NCI-H345 (cell line): Measurements from ENCODE around the gene ROCK2.
"Not testable (repeated sequence)": the region's sequence is repeated elsewhere in the genome, so short reads cannot be mapped to it uniquely, and the experiment has no call there.

Experiments
- DNase-seq: peaks from one replicate; lab custom pipeline; 2025; lab: John Stamatoyannopoulos, UW

The ROCK2 gene

DNA sequence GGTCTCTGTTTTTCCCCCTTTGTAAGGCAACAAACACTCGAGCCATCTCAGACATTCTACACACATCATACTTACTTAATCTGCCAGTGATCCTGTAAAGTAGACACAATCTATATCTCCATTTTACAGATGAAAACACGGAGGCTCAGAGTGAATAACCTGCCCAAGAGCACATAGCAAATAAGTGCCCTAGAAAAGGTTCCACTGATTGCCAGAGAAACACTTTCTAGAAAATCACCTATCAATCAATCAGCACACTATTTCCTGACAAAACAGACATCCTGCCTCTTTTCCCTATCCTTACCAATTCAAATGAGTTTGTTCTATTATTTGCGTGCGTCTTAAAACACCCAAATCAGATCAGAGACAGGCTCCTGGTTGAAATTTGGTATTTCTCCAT lies 165.2 kb downstream of the ROCK2 start:
- no peak for DNase-seq

DNA sequence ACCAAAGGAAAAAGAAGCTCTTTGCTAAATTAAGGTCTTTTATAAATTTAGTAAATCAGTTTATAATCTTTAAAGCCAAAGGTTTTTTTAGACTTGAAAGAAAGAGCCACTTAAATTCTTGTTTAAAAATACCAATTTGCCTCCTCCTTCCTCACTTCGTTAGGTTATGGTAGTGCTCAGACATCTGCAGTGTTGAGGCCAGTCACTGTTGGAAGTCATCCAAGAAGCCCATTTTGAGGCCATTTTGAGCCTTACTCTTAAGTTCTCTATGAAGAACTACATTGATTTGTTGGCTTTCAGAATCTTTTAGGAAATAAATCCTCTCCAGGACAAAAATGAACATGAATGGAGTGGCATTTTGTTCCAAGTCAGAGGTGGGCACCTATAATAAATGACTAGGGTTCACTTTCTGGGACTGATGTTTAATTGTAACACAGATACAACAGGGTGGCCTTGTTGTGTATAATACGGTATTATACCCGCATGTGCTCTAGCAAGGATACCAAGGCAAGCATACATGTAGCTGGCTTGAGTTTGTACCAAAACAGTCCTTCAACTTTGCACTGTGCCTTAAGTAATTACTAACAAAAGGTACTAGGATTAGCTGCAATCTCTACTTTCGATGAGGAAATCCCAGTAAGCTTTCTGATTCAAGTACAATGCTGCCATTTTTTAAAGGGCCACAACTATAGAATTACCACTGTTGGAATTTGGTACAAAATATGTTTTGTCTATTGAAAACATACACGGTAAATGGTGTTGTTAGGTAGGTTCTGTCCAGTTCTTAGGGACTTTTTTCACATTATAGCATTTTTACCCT lies 166.4 kb downstream of the ROCK2 start:
- DNase-seq: peak; percentile 16

DNA sequence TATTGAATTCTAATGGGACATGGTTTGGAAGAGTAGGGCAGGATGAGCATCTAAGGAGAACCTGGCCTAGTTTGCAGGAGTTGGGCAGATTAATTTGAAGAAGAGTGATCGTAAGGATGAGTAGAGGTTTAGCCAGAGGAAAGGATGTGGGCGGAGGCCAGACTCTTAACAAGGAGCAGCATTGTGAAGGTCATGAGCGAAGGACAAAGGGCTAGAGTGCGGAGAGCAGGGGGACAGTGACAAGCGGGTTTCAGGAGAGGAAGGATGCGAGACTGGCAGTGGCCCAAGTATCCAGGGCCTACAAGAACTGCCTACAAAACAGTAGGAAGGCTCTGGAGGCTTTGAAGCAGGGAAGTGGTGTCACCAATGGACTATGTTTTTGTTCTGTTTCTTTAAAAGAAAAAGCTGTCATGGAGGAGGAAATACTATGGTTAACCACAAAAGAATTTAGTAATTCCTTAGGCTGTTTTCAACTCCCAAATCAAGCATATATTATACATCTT lies 169.1 kb downstream of the ROCK2 start:
- no peak for DNase-seq

DNA sequence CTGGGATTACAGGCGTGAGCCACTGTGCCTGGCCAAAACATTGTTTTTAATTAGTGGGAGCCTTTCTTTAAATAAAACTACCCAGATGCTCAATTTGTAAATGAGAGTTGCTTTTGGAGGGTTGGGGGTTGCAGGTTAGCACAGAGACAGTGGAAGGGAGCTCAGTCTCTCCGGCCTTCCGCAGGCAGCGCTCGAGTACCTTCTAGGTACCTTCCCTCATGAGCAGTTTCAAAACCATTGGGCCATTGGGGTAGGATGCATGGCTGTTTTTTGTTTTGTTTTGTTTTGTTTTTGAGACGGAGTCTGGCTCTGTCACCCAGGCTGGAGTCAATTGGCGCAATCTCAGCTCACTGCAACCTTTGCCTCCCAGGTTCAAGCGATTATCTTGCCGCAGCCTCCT lies 170.2 kb downstream of the ROCK2 start:
- DNase-seq: no peak

DNA sequence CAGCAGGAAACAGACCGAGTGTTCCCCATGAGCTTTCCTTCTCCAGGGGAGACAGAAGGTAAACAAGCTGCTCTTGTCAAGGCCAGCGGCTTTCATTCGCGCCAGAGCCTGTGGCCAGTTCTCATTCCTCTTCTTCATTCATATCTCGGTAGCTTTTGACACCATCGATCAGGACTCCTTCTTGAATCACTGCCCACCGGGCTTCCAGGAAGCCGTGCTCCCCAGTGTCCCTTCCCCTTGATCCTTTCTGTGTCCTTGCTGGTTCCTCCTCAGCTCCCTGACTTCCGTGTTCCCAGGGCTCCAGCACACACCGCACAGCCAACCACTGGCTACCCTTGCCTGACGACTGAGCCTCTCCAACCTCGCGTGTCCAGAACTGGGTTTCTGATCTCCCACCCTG lies 175.1 kb downstream of the ROCK2 start:
- DNase-seq: no peak

DNA sequence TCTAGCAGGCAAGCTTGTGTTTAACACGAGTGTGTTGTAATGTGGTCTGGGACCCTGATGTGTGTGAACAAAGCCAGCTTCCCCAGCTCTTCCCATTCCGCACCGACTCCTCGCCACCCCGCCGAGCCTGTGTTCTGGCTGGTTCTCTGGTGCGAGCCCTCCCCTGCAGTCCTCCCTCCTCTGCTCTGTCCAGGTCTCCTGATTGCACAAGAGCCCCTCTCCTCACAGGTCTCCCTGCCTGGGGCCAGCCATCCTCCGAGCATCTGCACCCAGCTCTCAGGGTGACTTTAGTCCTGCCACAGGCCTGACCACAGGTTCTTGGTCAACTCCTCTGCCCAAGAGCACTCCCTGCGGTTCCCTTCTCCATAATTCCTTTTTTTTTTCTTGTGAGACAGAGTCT lies 175.9 kb downstream of the ROCK2 start:
- DNase-seq: no peak

DNA sequence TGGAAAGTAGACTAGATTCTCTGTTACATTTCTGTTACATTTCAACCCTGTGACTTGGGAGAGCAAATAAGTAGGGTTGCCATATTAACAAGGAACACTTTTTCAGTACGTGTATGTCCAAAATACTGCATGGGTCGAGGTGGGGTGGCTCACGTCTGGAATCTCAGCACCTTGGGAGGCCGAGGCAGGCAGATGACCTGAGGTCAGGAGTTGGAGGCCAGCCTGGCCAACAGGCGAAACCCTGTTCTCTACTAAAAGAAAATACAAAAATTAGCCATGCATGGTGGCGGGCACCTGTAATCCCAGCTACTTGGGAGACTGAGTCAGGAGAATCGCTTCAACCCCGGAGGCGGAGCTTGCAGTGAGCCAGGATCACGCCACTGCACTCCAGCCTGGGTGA lies 178.0 kb downstream of the ROCK2 start:
- DNase-seq: no peak

DNA sequence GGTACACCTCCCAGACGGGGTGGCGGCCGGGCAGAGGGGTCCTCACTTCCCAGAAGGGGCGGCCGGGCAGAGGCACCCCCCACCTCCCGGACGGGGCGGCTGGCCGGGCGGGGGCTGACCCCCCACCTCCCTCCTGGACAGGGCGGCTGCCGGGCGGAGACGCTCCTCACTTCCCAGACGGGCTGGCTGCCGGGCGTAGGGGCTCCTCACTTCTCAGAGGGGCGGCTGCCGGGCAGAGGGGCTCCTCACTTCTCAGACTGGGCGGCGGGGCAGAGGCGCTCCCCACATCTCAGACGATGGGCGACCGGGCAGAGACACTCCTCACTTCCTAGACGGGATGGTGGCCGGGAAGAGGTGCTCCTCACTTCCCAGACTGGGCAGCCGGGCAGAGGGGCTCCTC lies 179.4 kb downstream of the ROCK2 start:
- DNase-seq: not testable (repeated sequence)

DNA sequence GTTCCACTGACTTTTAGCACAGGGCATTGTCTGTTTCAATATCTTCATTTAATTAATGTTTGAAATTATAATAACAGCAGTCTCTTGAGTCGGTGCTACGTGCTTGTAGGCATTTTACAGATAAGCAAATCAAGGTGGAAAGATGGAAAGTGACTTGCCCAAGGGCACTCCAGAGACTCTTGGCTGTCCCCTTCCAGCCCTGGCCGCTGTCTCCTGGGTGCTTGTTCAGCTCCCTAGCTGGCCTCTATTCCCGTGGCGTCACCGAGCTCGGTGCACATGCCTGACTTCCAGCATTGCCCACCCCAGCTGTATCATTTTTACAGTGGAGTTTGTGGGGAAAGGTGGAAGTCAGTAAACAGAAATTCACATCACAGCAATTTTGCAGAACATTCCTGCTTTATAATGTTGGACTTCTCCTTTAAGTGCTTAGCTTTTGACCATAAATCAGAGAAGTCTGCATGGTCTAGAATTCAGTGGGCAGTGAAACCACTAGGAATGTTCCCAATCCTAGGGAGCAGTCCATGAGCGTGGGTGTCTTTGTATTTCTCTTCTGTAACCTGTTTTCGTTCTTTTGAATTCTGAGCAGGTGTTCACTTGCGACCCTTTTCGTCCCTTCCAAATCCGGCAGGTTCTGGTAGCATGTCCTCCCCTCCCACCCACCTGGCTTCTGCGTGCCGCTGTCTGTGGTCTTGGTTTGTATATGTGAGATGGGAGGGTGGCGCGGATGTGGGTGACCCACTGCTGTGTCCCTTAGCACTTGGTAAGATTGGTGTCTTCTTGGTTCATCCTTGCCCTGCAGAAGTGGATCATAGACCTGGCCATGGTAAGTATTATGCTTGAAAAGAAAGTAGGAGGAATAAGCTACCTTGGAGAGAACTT lies 180.8 kb downstream of the ROCK2 start:
- no peak for DNase-seq

DNA sequence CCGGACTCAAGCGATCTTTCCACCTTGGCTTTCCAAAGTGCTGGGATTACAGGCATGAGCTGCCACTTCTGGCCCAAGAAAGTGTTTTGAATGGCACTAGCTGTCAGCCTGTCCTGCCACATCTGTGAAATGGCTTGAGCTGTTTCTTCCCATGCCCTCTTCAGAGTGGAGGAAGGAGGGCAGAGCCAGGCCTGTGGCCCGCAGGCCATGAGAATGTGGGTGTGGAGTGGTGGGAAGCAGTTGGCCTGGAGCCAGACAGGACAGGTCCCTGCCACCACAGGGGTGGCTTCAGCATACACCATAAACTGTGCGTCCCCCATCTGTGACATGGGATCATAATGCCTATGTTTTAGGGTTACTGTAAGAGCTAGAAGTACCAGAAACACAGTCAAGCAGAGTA lies 182.7 kb downstream of the ROCK2 start:
- DNase-seq: no peak

DNA sequence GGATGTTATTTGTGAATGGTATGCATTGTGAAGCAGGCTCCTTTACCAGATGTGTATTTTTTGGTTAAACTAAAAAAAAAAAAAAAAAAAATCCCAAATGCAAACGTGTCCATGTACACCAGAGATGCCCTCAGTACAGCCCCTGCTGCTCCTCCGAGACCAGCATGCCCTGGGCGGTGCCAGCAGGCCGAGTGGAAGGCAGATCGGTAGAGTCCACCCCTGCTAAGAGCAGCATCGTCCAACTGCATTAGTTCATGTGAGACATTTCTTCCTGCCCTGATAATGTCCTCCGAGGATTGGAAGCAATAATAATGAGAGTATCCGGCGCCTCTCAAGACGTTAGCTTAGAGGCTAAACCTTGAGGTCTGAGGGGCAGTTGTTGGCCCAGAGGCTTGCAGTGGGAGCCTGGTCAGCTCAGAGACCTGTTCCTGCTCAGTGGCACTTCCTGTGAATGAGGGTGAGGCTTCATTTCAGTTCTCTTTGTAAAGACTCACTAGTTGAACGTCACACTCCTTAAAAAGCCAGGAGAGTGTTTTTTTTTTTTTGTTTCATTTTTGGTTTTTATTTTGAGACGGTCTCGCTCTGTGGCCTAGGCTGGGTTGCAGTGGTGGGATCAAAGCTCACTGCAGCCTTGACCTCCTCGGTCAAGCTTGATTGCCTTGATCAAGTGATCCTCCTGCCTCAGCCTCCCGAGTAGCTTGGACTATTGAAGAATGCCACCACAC lies 183.5 kb downstream of the ROCK2 start:
- no peak for DNase-seq

DNA sequence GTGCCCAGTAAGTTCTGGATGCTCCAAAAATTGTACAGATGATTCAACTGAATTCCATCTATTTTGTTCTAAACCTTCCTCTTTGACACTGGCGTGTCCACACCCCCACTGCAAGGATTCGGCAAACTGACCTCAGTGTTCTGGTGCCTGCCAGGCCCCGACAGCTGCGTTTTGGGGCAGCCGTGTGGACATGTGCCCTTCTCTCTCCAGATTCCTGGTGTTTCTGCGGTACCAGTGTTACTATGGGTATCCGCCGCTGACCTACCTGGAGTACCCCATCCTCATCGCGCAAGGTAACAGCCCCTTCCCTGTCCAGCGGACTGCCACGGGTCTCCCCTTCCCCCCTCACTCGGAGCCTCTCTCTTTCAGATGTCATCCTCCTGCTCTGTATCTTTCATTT lies 184.2 kb downstream of the ROCK2 start:
- DNase-seq: no peak

DNA sequence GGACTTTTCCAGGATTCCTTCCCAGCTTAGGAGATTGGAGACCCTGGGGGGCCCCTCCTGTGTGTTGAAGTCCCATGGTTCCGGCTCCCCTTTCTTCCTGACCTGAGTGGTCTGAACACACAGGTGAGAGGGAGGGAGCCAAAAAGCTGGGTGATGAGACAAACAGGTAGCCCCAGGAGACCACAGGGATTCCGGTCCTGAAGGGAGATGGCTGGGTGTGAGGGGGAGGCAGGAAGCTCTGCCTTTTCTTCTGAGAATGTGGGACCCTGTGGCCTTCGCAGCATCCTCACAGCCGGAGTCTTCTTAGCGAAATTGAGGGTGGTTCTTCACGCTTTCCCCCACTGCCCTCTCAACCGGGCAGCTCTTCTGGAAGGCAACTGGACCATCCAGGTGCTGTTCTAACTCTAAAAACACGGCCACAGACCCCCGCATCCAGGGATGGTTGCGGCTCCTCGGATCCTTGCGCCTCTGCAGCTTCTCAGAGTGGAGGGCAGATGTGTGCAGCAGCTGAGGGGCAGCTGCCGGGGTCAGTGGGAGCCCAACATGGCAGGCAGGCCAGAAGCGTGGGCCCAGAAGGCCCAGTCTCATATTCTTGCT lies 184.8 kb downstream of the ROCK2 start:
- DNase-seq: no peak

DNA sequence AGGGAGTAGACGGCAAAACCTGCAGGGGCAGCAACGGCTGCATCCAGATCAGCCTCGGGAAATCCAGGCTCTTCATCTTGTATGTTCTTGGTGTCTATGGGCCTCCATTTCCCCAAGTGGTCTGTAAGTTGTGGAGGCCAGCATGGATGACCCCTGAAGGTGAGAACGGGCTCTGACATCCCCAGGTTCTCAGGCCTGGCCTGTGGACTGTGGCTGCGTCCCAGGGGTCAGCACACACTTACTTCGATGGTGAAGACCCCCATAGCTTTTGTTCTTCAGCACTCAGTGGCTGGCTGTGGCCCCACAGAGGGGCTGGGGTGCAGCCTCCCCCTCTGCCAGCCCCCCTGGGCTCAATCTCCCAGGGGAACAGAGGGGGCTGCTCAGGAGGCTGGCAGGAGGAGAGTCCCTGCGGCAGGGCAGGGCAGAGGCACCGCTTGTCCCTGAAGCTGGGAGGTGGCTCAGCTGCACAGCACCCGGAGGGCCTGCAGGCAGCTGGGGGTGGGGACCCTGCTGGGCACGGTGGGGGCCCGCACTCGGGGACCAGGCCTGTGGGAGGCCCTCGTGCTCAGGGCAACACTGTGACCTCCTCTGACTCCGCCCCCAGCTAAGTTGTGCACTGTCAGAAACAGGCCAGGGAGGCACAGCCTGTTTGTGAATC lies 185.4 kb downstream of the ROCK2 start:
- DNase-seq: no peak

DNA sequence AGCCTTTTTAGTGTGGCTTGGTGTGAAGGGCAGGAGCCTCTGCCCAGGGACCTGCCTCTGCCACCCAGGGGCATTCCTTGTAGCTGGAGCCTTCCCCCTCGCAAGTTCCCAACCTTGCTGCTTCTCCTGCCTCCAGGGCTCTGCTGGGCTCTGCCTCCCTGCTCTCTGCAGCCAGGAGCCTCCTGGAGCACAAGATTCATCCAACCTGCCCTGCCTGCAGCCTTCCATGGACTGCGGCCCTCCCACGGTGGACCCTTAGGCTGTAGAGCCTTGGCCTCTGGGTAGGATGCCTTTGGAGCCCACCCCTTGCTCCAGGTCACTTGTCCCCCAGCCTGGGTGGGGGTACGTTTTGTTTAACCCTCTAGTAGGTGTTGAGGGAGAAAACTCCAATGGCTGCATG lies 186.7 kb downstream of the ROCK2 start:
- no peak for DNase-seq

DNA sequence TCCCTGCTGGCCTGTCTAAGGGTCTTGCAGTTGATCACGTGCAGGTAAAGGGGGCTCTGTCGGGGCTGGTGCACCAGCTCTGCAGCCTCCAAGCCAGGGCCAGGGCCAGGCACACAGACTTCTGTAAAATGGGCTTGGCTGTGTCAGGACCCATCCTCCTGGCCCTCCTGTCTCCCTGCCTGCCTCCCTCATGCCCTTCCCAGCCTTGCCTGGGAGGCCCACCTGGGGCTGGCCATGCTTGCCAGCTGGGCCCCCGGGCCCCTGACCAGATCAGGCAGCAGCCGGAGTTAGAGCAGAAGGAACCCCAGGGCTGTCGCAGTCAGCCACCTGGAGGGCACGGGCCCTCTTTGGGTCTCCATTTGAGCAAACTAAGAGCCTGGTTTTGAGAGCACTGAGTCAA lies 187.1 kb downstream of the ROCK2 start:
- DNase-seq: no peak

DNA sequence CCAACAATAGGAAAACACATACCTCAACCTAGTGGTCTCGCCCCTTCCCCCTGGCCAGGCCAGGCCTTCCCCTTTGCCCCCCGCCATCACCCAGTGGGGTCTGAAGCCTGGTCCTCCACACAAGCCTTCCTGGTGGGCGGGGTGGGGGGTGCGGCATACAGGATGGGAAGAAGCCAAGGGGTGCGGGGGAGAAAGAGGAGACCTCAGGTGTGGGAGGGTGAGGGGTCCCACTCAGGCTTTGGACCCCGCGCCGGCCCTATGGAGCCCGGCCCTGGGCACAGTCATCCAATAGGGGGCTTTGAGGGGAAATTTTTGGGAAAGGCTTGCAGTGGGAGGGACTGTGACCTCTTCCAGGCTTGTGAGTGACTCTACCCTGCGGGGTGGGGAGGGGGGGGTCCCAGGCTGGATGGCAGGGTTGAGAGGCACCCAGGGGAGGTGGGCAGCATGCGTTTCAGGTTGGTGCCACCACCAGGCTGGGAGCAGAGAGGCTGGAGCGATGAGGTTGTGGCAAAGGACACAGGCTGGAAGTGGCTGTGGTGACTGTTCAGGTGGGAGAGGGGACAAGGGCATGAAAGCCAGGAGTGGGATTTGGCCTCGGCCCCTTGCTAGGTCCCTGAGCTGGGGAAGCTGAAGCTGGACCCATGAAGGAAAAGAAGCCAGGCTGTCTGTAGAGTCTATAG lies 187.9 kb downstream of the ROCK2 start:
- no peak for DNase-seq

DNA sequence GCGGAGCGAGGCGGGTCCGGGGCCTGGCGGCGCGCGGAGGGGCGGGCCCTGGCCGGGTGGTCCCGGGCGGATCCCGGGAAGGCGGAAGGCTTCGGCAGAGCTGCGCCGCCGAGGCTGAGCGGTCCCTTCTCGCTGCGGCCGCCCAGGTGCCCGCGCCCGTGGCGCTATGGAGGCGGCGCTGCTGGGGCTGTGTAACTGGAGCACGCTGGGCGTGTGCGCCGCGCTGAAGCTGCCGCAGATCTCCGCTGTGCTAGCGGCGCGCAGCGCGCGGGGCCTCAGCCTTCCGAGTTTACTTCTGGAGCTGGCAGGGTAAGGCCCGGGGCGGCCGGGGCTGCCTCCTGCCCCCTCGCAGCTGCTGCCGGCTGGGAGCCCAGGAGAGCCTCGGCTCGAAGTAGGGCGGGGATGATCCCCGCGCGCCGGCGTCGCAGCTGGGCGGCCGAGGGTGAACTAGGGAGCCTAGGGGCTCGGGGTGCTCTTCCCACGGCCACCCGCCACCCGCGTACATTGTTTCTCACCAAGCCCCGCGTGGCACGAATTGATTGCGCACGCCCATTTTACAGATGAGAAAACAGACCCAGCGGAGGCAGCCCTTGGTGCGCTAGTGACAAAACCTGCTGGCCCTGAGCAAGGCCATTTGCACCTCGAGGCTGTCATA lies 188.9 kb downstream of the ROCK2 start, which contains the start of gene SLC66A3:
TSS of gene SLC66A3 (plus strand) at position 87 of the 655 bp plus-strand sequence. CDS start at position 167, 80 bp downstream.
- no peak for DNase-seq

DNA sequence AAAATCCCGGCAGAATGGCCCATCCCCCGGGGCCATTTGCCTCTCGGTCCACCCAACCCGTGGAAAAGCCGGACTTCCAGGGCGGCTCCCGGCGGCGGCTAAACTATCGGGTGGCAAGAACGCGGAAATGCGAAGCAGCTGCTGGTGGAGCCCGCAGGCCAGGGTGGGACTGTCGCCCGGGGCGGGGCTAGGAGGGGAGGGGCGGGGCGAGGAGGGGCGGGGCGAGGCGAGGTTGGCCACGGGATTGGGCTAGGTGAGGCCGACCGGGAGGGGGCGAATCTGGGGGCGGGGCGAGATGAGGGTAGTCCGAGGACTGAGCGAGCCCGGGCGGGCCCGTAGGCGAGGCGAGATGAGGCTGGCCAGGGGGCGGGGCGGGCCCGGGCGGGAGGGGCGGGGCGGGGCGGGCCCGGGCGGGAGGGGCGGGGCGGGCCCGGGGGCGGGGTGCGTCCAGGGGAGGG lies 189.5 kb downstream of the ROCK2 start:
- DNase-seq: peak; percentile 97
